GM12891 (cell line): ENCODE data around the gene GRM4.

Experiments used
- PAX5 ChIP-seq: IDR thresholded peaks from 2 replicates; pipeline ENCODE4 v1.6.1; 2011; ENCODE audit warnings: low read length, moderate library complexity, mild to moderate bottlenecking; ENCODE audit not compliant: insufficient read depth, severe bottlenecking
- POLR2A ChIP-seq: IDR thresholded peaks from 2 replicates; pipeline ENCODE4 v1.6.1; 2011; ENCODE audit warnings: low read depth, low read length, control low read depth
- POLR2AphosphoS5 ChIP-seq: IDR thresholded peaks from 2 replicates; pipeline ENCODE4 v1.6.1; 2011; ENCODE audit warnings: low read depth, low read length, control low read depth
- POU2F2 ChIP-seq: IDR thresholded peaks from 2 replicates; pipeline ENCODE4 v1.6.1; 2011; ENCODE audit warnings: low read depth, mild to moderate bottlenecking, control low read depth, low read length, moderate library complexity
- SPI1 ChIP-seq: IDR thresholded peaks from 2 replicates; pipeline ENCODE4 v1.6.1; 2011; ENCODE audit warnings: low read depth, low read length, control low read depth

- TF ChIP-seq SPI1 (no peak), POLR2A (no peak), POU2F2 (no peak), POLR2AphosphoS5 (no peak), PAX5 (no peak)
Measured at GRCh38 chr6:34103321-34103720, 42.6 kb downstream of the GRM4 start.
